Osteoblast (primary cell): ENCODE measurements around the gene AUTS2. TPM values are rescaled to one million over a fixed set of nuclear protein-coding genes. Genes with fewer than 3 reads are reported as not detected.

ENCODE experiments used
- DNase-seq: peaks from one replicate; pipeline ENCODE4 v3.0.0; 2011; ENCODE audit warnings: low spot score, mixed read lengths; ENCODE audit not compliant: insufficient read length; ENCODE audit errors: missing footprints
- H2AFZ ChIP-seq: 2 replicates; pipeline ENCODE4 v1.6.0; 2011; ENCODE audit warnings: mild to moderate bottlenecking, low read length
- H3K27ac ChIP-seq: 2 replicates; pipeline ENCODE4 v1.5.1; 2011; ENCODE audit warnings: mild to moderate bottlenecking, low read depth, low read length, moderate library complexity
- H3K27me3 ChIP-seq: 2 replicates; pipeline ENCODE4 v1.6.0; 2012; ENCODE audit warnings: mild to moderate bottlenecking, control low read depth, inconsistent platforms, low read length, moderate library complexity; ENCODE audit not compliant: insufficient read depth
- H3K36me3 ChIP-seq: 2 replicates; pipeline ENCODE4 v1.5.1; 2011; ENCODE audit warnings: mild to moderate bottlenecking, low read length, control low read depth, moderate library complexity; ENCODE audit not compliant: insufficient read depth
- H3K4me1 ChIP-seq: 2 replicates; pipeline ENCODE4 v1.5.1; 2011; ENCODE audit warnings: mild to moderate bottlenecking, low read length, control low read depth, moderate library complexity; ENCODE audit not compliant: insufficient read depth
- H3K4me2 ChIP-seq: 2 replicates; pipeline ENCODE4 v1.6.0; 2011; ENCODE audit warnings: mild to moderate bottlenecking, low read length; ENCODE audit not compliant: insufficient read depth
- H3K4me3 ChIP-seq: fragments of 200-600 bp; sonication (generic); 3 replicates; pipeline ENCODE4 v1.5.1; 2012; ENCODE audit warnings: mild to moderate bottlenecking, low read length, inconsistent platforms; ENCODE audit not compliant: insufficient read depth
- H3K79me2 ChIP-seq: 2 replicates; pipeline ENCODE4 v1.6.0; 2012; ENCODE audit warnings: mild to moderate bottlenecking, low read length, control low read depth, inconsistent platforms; ENCODE audit not compliant: insufficient read depth
- H3K9me3 ChIP-seq: 2 replicates; pipeline ENCODE4 v1.5.1; 2011; ENCODE audit warnings: low read depth, low read length, control low read depth
- H4K20me1 ChIP-seq: 2 replicates; pipeline ENCODE4 v1.6.0; 2012; ENCODE audit warnings: mild to moderate bottlenecking, low read length, control low read depth; ENCODE audit not compliant: insufficient read depth
- CTCF ChIP-seq: IDR thresholded peaks from 2 replicates; pipeline ENCODE4 v1.5.1; 2011; ENCODE audit warnings: mild to moderate bottlenecking, low read depth, low read length, moderate library complexity; ENCODE audit errors: extremely low read depth
- total RNA-seq: library from RNA; depleted of rRNA; stranded (reverse); fragments of >200 nt; gene quantifications from 2 replicates; pipeline ENCODE4 v1.2.3, GENCODE V29; 2012

Gene AUTS2
- total RNA-seq, 1 donor = 15.2 TPM

DNA sequence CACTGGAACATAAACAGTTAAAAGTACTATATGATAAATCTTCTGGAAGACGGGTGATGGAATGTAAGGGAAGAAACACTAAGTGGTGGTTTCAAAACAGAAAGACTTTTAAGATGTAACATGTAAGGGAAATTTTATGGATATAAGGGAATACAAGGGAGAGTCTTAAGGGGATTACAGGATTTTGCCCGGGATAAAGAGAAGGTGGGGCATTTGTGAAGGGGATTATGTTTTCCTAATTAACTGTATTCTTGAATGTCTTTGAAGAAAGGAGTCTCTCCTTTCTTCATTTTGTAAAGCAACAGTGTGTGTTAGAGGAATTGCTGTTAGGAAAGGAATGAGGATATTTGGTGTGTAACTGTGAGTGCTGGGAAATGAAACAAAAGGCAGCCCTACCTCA, 745.2 kb downstream of the AUTS2 start:
- Histone ChIP-seq H3K9me3 (no peaks in the 10 kb centered on the region), H3K27ac (no peak overlapping the region), H4K20me1 (no peaks in the 10 kb centered on the region), H3K79me2 (no peaks in the 10 kb centered on the region), H2AFZ (no peak overlapping the region), H3K4me1 (no peaks in the 10 kb centered on the region), H3K4me2 (no peak overlapping the region), H3K36me3 (no peaks in the 10 kb centered on the region), H3K27me3 (no peaks in the 10 kb centered on the region), H3K4me3 (no peak overlapping the region)
- TF ChIP-seq CTCF = no peak
- DNase-seq = peak; percentile 31

DNA sequence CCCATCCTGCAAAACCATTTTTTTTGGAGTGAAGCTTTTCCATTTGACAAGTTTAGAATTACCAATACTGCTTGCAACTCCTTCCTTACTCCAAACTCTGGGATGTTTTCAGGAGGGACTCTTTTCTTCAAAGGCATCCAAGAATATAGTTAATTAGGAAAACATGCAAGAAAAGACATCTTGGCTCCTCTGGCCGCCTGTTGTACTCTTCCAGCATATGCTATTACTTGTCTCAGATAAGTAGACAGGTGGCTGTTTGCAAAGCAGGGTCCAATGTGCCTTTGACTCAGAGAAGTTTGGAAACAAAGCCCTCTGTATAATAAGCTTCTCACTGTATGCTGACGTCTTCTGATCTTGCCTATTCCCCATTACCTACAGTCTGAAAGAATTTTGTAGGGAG, 746.5 kb downstream of the AUTS2 start:
- no peaks in the 10 kb centered on the region for H3K79me2 ChIP-seq
- no peak for TF ChIP-seq CTCF
- no peak overlapping the region for H2AFZ ChIP-seq
- H3K9me3 ChIP-seq = no peaks in the 10 kb centered on the region
- H3K36me3 ChIP-seq = no peaks in the 10 kb centered on the region
- no peaks in the 10 kb centered on the region for H3K27me3 ChIP-seq
- no peak overlapping the region for H3K4me3 ChIP-seq
- H3K4me1 ChIP-seq = no peaks in the 10 kb centered on the region
- no peak for DNase-seq
- H3K27ac ChIP-seq = no peak overlapping the region
- no peak overlapping the region for H3K4me2 ChIP-seq
- H4K20me1 ChIP-seq = no peaks in the 10 kb centered on the region

DNA sequence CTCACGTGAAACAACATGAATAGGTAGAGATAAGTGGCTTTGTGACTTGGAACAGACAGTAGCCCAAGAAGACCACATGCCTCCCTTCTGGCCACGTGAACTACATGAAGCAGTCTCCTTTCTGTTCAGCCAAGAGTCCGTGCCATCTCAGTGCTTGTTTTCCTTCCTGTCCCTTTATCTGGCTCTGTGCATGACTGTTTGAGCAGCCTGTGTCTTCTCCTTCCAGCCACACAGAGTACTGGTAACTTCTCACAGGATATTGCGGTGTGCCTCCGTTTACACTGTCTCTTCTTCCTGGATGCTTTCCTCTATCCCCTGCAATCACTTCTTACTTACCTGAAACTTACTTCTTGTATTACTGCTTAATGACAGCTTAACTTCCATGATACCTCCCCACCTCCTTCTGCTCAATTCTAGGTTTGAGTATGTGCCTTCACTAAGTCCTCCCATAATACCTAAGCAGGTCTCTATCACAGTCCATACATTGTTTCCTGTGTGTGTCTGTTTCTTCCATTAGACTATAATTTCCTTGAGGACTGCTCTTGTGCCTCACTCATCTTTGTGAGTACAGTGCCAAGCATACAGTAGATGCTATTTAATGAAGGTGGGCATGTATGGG, 748.7 kb downstream of the AUTS2 start:
- Histone ChIP-seq H4K20me1 (no peaks in the 10 kb centered on the region), H3K27ac (no peak overlapping the region)

More for the DNA sequence above, 748.7 kb downstream of the AUTS2 start:
- H3K27me3 ChIP-seq = no peaks in the 10 kb centered on the region
- H3K79me2 ChIP-seq = no peaks in the 10 kb centered on the region
- H3K9me3 ChIP-seq = no peaks in the 10 kb centered on the region
- H3K4me1 ChIP-seq = no peaks in the 10 kb centered on the region
- DNase-seq = no peak
- H3K4me2 ChIP-seq = no peak overlapping the region
- no peak for TF ChIP-seq CTCF
- H3K4me3 ChIP-seq = no peak overlapping the region
- no peaks in the 10 kb centered on the region for H3K36me3 ChIP-seq
- H2AFZ ChIP-seq = no peak overlapping the region
